H9 (cell line): Measurements from ENCODE around the gene ZNF521. TPM values are rescaled to one million over a fixed set of nuclear protein-coding genes. Genes with fewer than 3 reads are reported as not detected.

Source experiments
- DNase-seq: peaks from one replicate; pipeline ENCODE4 v3.0.0-alpha.2; 2017
- H2AFZ ChIP-seq: one replicate; pipeline ENCODE4 v1.6.1; 2013; ENCODE audit warnings: mild to moderate bottlenecking, low read length, control low read depth, moderate library complexity
- H2AK5ac ChIP-seq: 2 replicates; pipeline ENCODE4 v1.6.1; 2013; ENCODE audit warnings: low read length, control low read depth, mixed read lengths; ENCODE audit not compliant: insufficient read length
- H2BK120ac ChIP-seq: one replicate; pipeline ENCODE4 v1.6.1; 2013; ENCODE audit warnings: low read depth, mild to moderate bottlenecking, low read length, control low read depth, inconsistent platforms; ENCODE audit not compliant: poor library complexity, severe bottlenecking
- H2BK12ac ChIP-seq: 2 replicates; pipeline ENCODE4 v1.6.1; 2013; ENCODE audit warnings: low read length, control low read depth, mixed read lengths, low read depth; ENCODE audit not compliant: insufficient read length
- H2BK15ac ChIP-seq: 2 replicates; pipeline ENCODE4 v1.6.1; 2013; ENCODE audit warnings: low read depth, low read length, control low read depth
- H2BK20ac ChIP-seq: one replicate; pipeline ENCODE4 v1.6.1; 2013; ENCODE audit warnings: low read depth, mild to moderate bottlenecking, low read length, control low read depth, inconsistent platforms; ENCODE audit not compliant: poor library complexity, severe bottlenecking
- H2BK5ac ChIP-seq: 2 replicates; pipeline ENCODE4 v1.6.1; 2013; ENCODE audit warnings: low read length, control low read depth, mixed read lengths; ENCODE audit not compliant: insufficient read length
- H3K14ac ChIP-seq: 2 replicates; pipeline ENCODE4 v1.6.1; 2013; ENCODE audit warnings: low read length, control low read depth; ENCODE audit not compliant: insufficient read depth
- H3K18ac ChIP-seq: 2 replicates; pipeline ENCODE4 v1.6.1; 2013; ENCODE audit warnings: low read depth, mild to moderate bottlenecking, mixed read lengths, low read length, control low read depth; ENCODE audit not compliant: insufficient read length
- H3K23ac ChIP-seq: 2 replicates; pipeline ENCODE4 v1.6.1; 2013; ENCODE audit warnings: low read length, control low read depth, mixed read lengths, low read depth; ENCODE audit not compliant: insufficient read length
- H3K23me2 ChIP-seq: 2 replicates; pipeline ENCODE4 v1.6.1; 2013; ENCODE audit warnings: low read depth, mild to moderate bottlenecking, mixed read lengths, low read length, control low read depth; ENCODE audit not compliant: insufficient read length, poor library complexity, severe bottlenecking
- H3K27ac ChIP-seq: 2 replicates; pipeline ENCODE4 v1.5.1; 2013; ENCODE audit warnings: low read length, control low read depth, mixed read lengths, low read depth; ENCODE audit not compliant: insufficient read length
- H3K27me3 ChIP-seq: 2 replicates; pipeline ENCODE4 v1.6.1; 2013; ENCODE audit warnings: low read length, control low read depth, inconsistent platforms; ENCODE audit not compliant: insufficient read depth
- H3K4ac ChIP-seq: 2 replicates; pipeline ENCODE4 v1.6.1; 2013; ENCODE audit warnings: low read depth, mild to moderate bottlenecking, control low read depth, inconsistent platforms, low read length, moderate library complexity
- H3K4me1 ChIP-seq: 2 replicates; pipeline ENCODE4 v1.6.1; 2013; ENCODE audit warnings: low read length, control low read depth, inconsistent platforms; ENCODE audit not compliant: insufficient read depth
- H3K4me2 ChIP-seq: 2 replicates; pipeline ENCODE4 v1.6.1; 2013; ENCODE audit warnings: low read length, control low read depth, mixed read lengths; ENCODE audit not compliant: insufficient read length, insufficient read depth
- H3K56ac ChIP-seq: 2 replicates; pipeline ENCODE4 v1.6.1; 2013; ENCODE audit warnings: low read depth, mild to moderate bottlenecking, mixed read lengths, low read length, control low read depth; ENCODE audit not compliant: insufficient read length
- H3K79me1 ChIP-seq: 2 replicates; pipeline ENCODE4 v1.6.1; 2013; ENCODE audit warnings: low read depth, mild to moderate bottlenecking, moderate library complexity, low read length, control low read depth, inconsistent platforms; ENCODE audit not compliant: insufficient read depth, poor library complexity, severe bottlenecking
- H3K79me2 ChIP-seq: 2 replicates; pipeline ENCODE4 v1.6.1; 2013; ENCODE audit warnings: low read length, control low read depth, inconsistent platforms; ENCODE audit not compliant: insufficient read depth
- H3K9ac ChIP-seq: 2 replicates; pipeline ENCODE4 v1.6.1; 2013; ENCODE audit warnings: low read length, control low read depth, mixed read lengths; ENCODE audit not compliant: insufficient read length; ENCODE audit errors: extremely low read depth
- H3K9me3 ChIP-seq: one replicate; pipeline ENCODE4 v1.6.1; 2013; ENCODE audit warnings: low read depth, low read length, inconsistent platforms; ENCODE audit not compliant: control insufficient read depth
- H3T11ph ChIP-seq: one replicate; pipeline ENCODE4 v1.6.1; 2013; ENCODE audit warnings: mild to moderate bottlenecking, low read length, control low read depth, inconsistent platforms
- H4K20me1 ChIP-seq: one replicate; pipeline ENCODE4 v1.6.1; 2013; ENCODE audit not compliant: control insufficient read depth, insufficient read length, insufficient read depth
- H4K5ac ChIP-seq: 2 replicates; pipeline ENCODE4 v1.6.1; 2013; ENCODE audit warnings: low read depth, mild to moderate bottlenecking, mixed read lengths, low read length, control low read depth; ENCODE audit not compliant: insufficient read length
- H4K8ac ChIP-seq: replicated peaks from 2 replicates; pipeline ENCODE4 v1.6.1; 2013; ENCODE audit warnings: low read length, control low read depth, mixed read lengths, low read depth; ENCODE audit not compliant: insufficient read length
- H4K91ac ChIP-seq: 2 replicates; pipeline ENCODE4 v1.6.1; 2013; ENCODE audit warnings: low read depth, mild to moderate bottlenecking, moderate library complexity, mixed read lengths, low read length, control low read depth; ENCODE audit not compliant: insufficient read length
- H3K27ac Mint-ChIP-seq, 3 experiments: 2 replicates in 2 of 3; 3 replicates in 1 of 3; pipeline ENCODE4 v1.8.0; 2020 to 2021; ENCODE audit warnings: mixed read lengths in 3 of 3, mild to moderate bottlenecking in 1 of 3, moderate library complexity in 1 of 3
- H3K27me3 Mint-ChIP-seq: 2 replicates; pipeline ENCODE4 v1.8.0; 2021; ENCODE audit warnings: low read depth, mild to moderate bottlenecking, moderate library complexity, mixed read lengths
- H3K36me3 Mint-ChIP-seq, 3 experiments: 2 replicates in 2 of 3; 3 replicates in 1 of 3; pipeline ENCODE4 v1.8.0; 2020 to 2021; ENCODE audit warnings: low read depth in 3 of 3, mixed read lengths in 3 of 3; ENCODE audit not compliant: insufficient read depth in 1 of 3
- H3K4me1 Mint-ChIP-seq, 2 experiments: 2 replicates each; pipeline ENCODE4 v1.8.0; 2020; ENCODE audit warnings: mixed read lengths in 2 of 2
- H3K4me3 Mint-ChIP-seq, 2 experiments: 2 replicates in 1 of 2; 3 replicates in 1 of 2; pipeline ENCODE4 v1.8.0; 2020 to 2021; ENCODE audit warnings: mild to moderate bottlenecking in 2 of 2, mixed read lengths in 2 of 2, moderate library complexity in 1 of 2
- H3K9me3 Mint-ChIP-seq, 2 experiments: 2 replicates in 1 of 2; 3 replicates in 1 of 2; pipeline ENCODE4 v1.8.0; 2020; ENCODE audit warnings: mild to moderate bottlenecking in 2 of 2, mixed read lengths in 2 of 2, moderate library complexity in 1 of 2
- WGBS: extraction: QIAGEN DNeasy Blood & Tissue Kit; methylation state at CpG from one replicate; pipeline ENCODE4 v1.1.7; 2013; ENCODE audit warnings: missing lambda C conversion rate, low lambda C conversion rate, mixed read lengths; ENCODE audit not compliant: insufficient read length; ENCODE audit errors: extremely low coverage; 5-methylcytosine and 5-hydroxymethylcytosine counted together
- total RNA-seq: library from RNA; stranded (reverse); gene quantifications from 2 replicates; pipeline ENCODE4 v1.2.1, GENCODE V29; 2021
- TF ChIP-seq, protein P1 (sequence below): fragments of 200-600 bp; sonication (generic); conservative IDR thresholded peaks from 3 replicates; pipeline ENCODE4 v1.8.0; 2021; ENCODE audit warnings: antibody characterized with exemption, mild to moderate bottlenecking

ZNF521 gene
- total RNA-seq, 1 experiment from 2014 or later = 3.3 TPM

DNA sequence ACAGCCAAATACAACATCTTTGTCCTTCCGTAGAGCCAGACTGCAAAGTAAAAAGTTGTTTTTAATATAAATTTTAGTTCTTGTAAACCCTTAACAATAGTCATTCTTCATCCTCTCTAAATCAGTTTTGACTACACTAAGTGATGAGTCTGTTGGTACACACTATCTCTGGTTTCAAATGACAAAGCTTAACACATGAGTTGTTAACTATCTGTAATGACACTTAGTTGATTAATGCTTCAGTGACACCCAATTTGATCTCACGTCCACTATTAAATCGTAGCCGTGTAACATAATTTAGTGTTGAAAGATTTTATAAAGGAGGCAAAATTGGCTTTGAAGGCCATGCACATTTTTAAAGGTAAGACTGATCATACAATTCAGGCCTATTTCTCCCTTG lies 181.6 kb downstream of the ZNF521 start:
- no peaks in the 10 kb centered on the region for H3K27me3 ChIP-seq
- H2BK5ac ChIP-seq = no peak overlapping the region
- no peak overlapping the region for H3T11ph ChIP-seq
- no peak overlapping the region for H4K91ac ChIP-seq
- DNase-seq = no peak
- H3K9me3 ChIP-seq = no peaks in the 10 kb centered on the region
- H3K18ac ChIP-seq = no peak overlapping the region
- H3K4me1 ChIP-seq = no peaks in the 10 kb centered on the region; the same call in 1 of the 2 replicates
- H2BK15ac ChIP-seq = no peak overlapping the region
- H3K9ac ChIP-seq = no peak overlapping the region
- no peaks in the 10 kb centered on the region for H3K79me2 ChIP-seq
- no peak overlapping the region for H3K4me3 Mint-ChIP-seq
- H2BK20ac ChIP-seq = no peak overlapping the region
- H3K27ac Mint-ChIP-seq = no peak overlapping the region
- H2BK120ac ChIP-seq = no peak overlapping the region
- H4K8ac ChIP-seq = no peak overlapping the region
- H2AK5ac ChIP-seq = no peak overlapping the region
- no peak overlapping the region for H4K5ac ChIP-seq
- no peaks in the 10 kb centered on the region for H4K20me1 ChIP-seq
- H3K4me2 ChIP-seq = no peak overlapping the region
- no peaks in the 10 kb centered on the region for H3K23me2 ChIP-seq
- no CpG with 5 or more reads among the region's 4 CpGs for WGBS
- no peaks in the 10 kb centered on the region; the same call in 1 of the 2 replicates for H3K27me3 Mint-ChIP-seq
- H3K27ac ChIP-seq = no peak overlapping the region
- no peak overlapping the region for H3K14ac ChIP-seq
- H2BK12ac ChIP-seq = no peak overlapping the region
- H2AFZ ChIP-seq = no peak overlapping the region
- no peaks in the 10 kb centered on the region for H3K79me1 ChIP-seq
- H3K4ac ChIP-seq = no peak overlapping the region
- H3K4me1 Mint-ChIP-seq = peaks cover 6 to 26% of the 10 kb centered on the region in 2 experiments
- TF ChIP-seq, protein P1, sequence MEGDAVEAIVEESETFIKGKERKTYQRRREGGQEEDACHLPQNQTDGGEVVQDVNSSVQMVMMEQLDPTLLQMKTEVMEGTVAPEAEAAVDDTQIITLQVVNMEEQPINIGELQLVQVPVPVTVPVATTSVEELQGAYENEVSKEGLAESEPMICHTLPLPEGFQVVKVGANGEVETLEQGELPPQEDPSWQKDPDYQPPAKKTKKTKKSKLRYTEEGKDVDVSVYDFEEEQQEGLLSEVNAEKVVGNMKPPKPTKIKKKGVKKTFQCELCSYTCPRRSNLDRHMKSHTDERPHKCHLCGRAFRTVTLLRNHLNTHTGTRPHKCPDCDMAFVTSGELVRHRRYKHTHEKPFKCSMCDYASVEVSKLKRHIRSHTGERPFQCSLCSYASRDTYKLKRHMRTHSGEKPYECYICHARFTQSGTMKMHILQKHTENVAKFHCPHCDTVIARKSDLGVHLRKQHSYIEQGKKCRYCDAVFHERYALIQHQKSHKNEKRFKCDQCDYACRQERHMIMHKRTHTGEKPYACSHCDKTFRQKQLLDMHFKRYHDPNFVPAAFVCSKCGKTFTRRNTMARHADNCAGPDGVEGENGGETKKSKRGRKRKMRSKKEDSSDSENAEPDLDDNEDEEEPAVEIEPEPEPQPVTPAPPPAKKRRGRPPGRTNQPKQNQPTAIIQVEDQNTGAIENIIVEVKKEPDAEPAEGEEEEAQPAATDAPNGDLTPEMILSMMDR = no peak
- no peak overlapping the region for H3K23ac ChIP-seq
- no peak overlapping the region for H3K56ac ChIP-seq
- no peaks in the 10 kb centered on the region for H3K36me3 Mint-ChIP-seq
- no peaks in the 10 kb centered on the region for H3K9me3 Mint-ChIP-seq
